ENCODE data around the gene FCHSD2. TPM values are rescaled to one million over a fixed set of nuclear protein-coding genes. Genes with fewer than 3 reads are reported as not detected.

The FCHSD2 gene
- total and polyA plus RNA-seq, 9 of the 15 experiments (the other 6 are each of a cell fraction or from before 2014, with no cell fraction given) = 1.8 to 14.7 (median 6.4) TPM

- TF ChIP-seq L3MBTL2 (IDR thresholded peaks at IDR 0.05) = peak; percentile 64
- TF ChIP-seq ZMIZ1 (IDR thresholded peaks at IDR 0.05; ENCODE audit: low read depth in 2 of 2, low read length in 2 of 2) = 0 out of 4 replicates have a peak, but pooled peaks of 1 of the 2 experiments have one; percentile 32
- 0 out of 4 replicates have a peak, but pooled peaks of 1 of the 2 experiments have one; percentile 8 for TF ChIP-seq HDAC1 (IDR thresholded peaks at IDR 0.05)
- TF ChIP-seq, protein P1, sequence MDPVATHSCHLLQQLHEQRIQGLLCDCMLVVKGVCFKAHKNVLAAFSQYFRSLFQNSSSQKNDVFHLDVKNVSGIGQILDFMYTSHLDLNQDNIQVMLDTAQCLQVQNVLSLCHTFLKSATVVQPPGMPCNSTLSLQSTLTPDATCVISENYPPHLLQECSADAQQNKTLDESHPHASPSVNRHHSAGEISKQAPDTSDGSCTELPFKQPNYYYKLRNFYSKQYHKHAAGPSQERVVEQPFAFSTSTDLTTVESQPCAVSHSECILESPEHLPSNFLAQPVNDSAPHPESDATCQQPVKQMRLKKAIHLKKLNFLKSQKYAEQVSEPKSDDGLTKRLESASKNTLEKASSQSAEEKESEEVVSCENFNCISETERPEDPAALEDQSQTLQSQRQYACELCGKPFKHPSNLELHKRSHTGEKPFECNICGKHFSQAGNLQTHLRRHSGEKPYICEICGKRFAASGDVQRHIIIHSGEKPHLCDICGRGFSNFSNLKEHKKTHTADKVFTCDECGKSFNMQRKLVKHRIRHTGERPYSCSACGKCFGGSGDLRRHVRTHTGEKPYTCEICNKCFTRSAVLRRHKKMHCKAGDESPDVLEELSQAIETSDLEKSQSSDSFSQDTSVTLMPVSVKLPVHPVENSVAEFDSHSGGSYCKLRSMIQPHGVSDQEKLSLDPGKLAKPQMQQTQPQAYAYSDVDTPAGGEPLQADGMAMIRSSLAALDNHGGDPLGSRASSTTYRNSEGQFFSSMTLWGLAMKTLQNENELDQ (CRISPR knock-in tag; IDR thresholded peaks at IDR 0.05; ENCODE audit: borderline replicate concordance) = no peak
- no peak for TF ChIP-seq FOS (IDR thresholded peaks at IDR 0.05; ENCODE audit: extremely low read depth, insufficient read length)
- peak; percentile 67 for TF ChIP-seq LEF1 (IDR thresholded peaks at IDR 0.05)
- TF ChIP-seq POLR2AphosphoS5 (IDR thresholded peaks at IDR 0.05; ENCODE audit: control insufficient read depth, insufficient read depth, low read depth, low read length) = no peak
- peak; percentile 63 for TF ChIP-seq CBFA2T2 (conservative IDR thresholded peaks at IDR 0.05)
- TF ChIP-seq, protein P2, sequence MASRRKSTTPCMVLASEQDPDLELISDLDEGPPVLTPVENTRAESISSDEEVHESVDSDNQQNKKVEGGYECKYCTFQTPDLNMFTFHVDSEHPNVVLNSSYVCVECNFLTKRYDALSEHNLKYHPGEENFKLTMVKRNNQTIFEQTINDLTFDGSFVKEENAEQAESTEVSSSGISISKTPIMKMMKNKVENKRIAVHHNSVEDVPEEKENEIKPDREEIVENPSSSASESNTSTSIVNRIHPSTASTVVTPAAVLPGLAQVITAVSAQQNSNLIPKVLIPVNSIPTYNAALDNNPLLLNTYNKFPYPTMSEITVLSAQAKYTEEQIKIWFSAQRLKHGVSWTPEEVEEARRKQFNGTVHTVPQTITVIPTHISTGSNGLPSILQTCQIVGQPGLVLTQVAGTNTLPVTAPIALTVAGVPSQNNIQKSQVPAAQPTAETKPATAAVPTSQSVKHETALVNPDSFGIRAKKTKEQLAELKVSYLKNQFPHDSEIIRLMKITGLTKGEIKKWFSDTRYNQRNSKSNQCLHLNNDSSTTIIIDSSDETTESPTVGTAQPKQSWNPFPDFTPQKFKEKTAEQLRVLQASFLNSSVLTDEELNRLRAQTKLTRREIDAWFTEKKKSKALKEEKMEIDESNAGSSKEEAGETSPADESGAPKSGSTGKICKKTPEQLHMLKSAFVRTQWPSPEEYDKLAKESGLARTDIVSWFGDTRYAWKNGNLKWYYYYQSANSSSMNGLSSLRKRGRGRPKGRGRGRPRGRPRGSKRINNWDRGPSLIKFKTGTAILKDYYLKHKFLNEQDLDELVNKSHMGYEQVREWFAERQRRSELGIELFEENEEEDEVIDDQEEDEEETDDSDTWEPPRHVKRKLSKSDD (conservative IDR thresholded peaks at IDR 0.05; ENCODE audit: low read length) = no peak
- TF ChIP-seq MTA3 (IDR thresholded peaks at IDR 0.05; ENCODE audit: borderline replicate concordance) = 0 out of 2 replicates have a peak, but pooled peaks have one; percentile 17
- no peak for TF ChIP-seq RBM15 (IDR thresholded peaks at IDR 0.05; ENCODE audit: insufficient read depth, low read length)
- TF ChIP-seq TAF1 (IDR thresholded peaks at IDR 0.05; ENCODE audit: control insufficient read depth, extremely low read depth, insufficient read depth, low read length, severe bottlenecking) = no peak
- TF ChIP-seq SIX5 (IDR thresholded peaks at IDR 0.05; ENCODE audit: borderline replicate concordance in 1 of 2, insufficient read depth in 1 of 2, low read depth in 1 of 2, low read length in 2 of 2) = no peak
- TF ChIP-seq ZBTB7A (IDR thresholded peaks at IDR 0.05; ENCODE audit: borderline replicate concordance, control insufficient read depth, low read depth, low read length) = peak; percentile 71; the same call in 1 of the 2 replicates
- TF ChIP-seq ETV5 (CRISPR knock-in tag; IDR thresholded peaks at IDR 0.05; ENCODE audit: low read depth) = peak; percentile 5; the same call in 1 of the 2 replicates
- no peak for TF ChIP-seq ZNF57 (CRISPR knock-in tag; IDR thresholded peaks at IDR 0.05)
- TF ChIP-seq RCOR1 (IDR thresholded peaks at IDR 0.05; ENCODE audit: borderline replicate concordance in 1 of 2, low read depth in 2 of 2, low read length in 2 of 2) = peak in 1 of 2 experiments; percentile 32; a peak in 1 of 4 replicates
- TF ChIP-seq CTBP1 (IDR thresholded peaks at IDR 0.05; ENCODE audit: borderline replicate concordance) = peak; percentile 35; the same call in 1 of the 2 replicates
Measured at GRCh38 chr11:73143126-73143838, 1.2 kb upstream of the FCHSD2 start (continued).

Data from K562 (cell line).